Fibroblast of pulmonary artery (primary cell): ENCODE measurements around the gene IMPG2.
A peak's percentile ranks its signal among the peaks of the same experiment; 100 is the strongest.

ENCODE experiments used
- DNase-seq: peaks from one replicate; pipeline ENCODE4 v3.0.0-alpha.2; 2010; ENCODE audit warnings: low read depth
- H3K4me3 ChIP-seq: replicated peaks from 2 replicates; pipeline ENCODE4 v1.5.1; 2011; ENCODE audit warnings: low read depth, mild to moderate bottlenecking, control low read depth, low read length, moderate library complexity
- TF ChIP-seq, protein P1 (sequence below): IDR thresholded peaks from 2 replicates; pipeline ENCODE4 v1.5.1; 2011; ENCODE audit warnings: mild to moderate bottlenecking, control low read depth, low read length, inconsistent platforms; ENCODE audit errors: missing control alignments

IMPG2 gene

DNA sequence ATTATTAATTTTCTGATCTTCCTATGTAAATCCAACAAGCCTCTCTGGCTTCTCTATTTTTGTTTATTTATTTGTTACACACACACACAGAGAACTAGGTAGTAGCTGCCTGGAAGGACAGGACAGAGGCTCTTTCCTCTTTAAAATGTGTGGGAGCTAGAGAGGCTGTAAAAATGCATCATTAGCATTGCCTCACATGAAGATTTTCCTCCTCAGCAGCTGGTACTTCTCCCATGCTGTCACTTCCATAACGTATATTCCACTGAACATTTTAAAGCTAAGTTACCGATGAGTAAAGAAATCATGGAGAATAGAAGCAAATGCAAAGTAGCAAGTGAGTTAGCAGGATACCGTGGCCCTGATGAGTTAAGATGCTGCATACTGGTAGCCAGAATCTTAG, 63.9 kb downstream of the IMPG2 start:
- DNase-seq, result peak; percentile 38
- no peak overlapping the region for H3K4me3 ChIP-seq
- TF ChIP-seq, protein P1, sequence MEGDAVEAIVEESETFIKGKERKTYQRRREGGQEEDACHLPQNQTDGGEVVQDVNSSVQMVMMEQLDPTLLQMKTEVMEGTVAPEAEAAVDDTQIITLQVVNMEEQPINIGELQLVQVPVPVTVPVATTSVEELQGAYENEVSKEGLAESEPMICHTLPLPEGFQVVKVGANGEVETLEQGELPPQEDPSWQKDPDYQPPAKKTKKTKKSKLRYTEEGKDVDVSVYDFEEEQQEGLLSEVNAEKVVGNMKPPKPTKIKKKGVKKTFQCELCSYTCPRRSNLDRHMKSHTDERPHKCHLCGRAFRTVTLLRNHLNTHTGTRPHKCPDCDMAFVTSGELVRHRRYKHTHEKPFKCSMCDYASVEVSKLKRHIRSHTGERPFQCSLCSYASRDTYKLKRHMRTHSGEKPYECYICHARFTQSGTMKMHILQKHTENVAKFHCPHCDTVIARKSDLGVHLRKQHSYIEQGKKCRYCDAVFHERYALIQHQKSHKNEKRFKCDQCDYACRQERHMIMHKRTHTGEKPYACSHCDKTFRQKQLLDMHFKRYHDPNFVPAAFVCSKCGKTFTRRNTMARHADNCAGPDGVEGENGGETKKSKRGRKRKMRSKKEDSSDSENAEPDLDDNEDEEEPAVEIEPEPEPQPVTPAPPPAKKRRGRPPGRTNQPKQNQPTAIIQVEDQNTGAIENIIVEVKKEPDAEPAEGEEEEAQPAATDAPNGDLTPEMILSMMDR, result no peak

DNA sequence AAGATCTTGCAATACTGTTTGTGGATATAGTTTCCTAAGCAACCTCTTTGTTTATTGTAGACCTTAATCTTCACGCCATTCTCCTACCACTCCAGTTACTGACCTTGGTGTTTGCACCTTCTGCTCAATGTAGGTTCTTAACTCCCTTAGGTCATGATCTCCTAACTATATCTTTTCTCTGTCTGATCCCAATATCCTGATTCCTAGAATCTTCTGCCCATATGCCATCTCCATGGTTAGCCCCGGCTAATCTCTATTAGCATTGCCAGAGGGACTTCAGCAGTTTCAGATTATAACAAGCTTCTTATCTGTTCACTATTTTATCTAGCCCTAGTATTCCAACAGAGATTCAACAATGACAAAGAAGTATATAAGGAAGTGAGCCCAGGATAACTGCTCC, 64.9 kb downstream of the IMPG2 start:
- DNase-seq, result no peak
- TF ChIP-seq, protein P1, result no peak
- no peak overlapping the region for H3K4me3 ChIP-seq

DNA sequence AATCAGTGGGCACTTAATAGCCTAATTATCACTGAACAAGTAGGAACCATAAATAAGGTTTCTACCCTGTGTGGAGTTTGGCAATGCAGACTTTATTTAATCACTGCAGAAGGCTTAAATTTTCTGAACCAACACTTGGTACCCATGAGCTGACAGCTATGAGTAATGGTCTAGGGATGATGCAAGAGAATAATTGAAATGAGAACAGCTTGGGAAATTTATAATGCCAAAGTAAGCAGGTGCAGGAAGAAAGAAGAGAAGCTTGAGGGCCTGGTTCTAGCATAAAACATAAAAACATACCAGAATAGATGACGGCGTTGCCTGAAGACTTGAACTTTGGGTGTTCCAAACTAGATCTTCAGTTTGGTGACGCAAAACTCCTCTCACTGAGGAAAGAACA, 67.0 kb downstream of the IMPG2 start:
- no peak overlapping the region for H3K4me3 ChIP-seq
- TF ChIP-seq, protein P1, result no peak
- DNase-seq, result no peak

DNA sequence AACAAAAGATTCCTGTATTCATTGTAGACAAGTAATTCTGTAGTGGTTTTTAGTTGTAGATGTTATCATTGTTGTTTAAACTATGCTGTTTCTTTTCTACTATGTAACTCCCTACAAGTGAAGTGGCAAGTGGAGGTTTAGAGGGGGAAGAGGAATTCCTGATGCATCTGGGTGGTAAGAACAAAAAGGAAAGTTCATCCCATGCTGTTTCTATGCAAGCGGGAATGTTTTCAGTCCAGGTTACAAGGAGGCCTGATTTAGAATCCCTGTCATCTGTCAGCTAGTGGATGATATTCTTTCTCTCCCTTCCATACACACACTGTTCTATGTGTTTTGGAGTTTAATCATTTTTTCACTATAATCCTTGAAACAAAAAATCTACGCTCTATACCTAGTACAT, 67.4 kb downstream of the IMPG2 start:
- DNase-seq, result no peak
- TF ChIP-seq, protein P1, result no peak

DNA sequence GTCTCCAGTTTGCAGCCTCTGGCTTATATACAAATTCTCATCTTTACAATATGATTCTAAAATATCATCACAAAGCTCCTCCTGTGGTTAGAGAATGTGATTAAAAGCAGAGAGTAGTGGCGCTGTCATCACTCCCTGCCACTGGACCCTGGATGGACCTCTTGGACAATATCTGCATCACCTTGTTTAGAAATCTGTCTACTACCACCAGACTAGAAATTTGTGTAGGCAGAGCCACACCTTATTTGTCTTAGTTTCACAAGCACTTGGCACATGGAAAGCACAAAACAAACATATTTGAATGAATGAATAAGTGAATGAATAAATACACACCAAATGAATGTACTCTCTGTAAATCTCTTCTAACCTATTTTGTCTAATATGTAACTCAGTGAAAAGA, 68.1 kb downstream of the IMPG2 start:
- H3K4me3 ChIP-seq, result no peak overlapping the region
- DNase-seq, result no peak
- TF ChIP-seq, protein P1, result no peak

More for the DNA sequence above, 67.4 kb downstream of the IMPG2 start:
- H3K4me3 ChIP-seq, result no peak overlapping the region

DNA sequence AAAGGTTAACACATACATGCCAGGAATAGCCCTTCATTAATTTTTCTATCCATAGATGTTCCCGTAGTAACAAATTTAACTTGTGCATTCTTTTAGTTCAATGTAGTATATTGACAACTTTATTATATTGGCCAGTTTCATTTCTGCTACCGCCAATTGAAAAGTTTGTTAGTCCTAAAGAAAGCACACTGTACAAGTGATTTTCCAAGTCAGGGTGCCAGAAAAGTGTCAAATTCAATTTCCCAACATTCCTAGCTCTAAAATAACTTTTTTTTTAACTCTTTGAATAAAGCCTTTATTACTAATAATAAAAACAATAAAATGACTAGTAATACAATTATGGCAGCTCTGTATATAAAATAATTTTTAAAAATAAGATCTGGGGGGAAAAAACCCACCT, 68.9 kb downstream of the IMPG2 start:
- TF ChIP-seq, protein P1, result no peak
- DNase-seq, result no peak
- H3K4me3 ChIP-seq, result no peak overlapping the region

DNA sequence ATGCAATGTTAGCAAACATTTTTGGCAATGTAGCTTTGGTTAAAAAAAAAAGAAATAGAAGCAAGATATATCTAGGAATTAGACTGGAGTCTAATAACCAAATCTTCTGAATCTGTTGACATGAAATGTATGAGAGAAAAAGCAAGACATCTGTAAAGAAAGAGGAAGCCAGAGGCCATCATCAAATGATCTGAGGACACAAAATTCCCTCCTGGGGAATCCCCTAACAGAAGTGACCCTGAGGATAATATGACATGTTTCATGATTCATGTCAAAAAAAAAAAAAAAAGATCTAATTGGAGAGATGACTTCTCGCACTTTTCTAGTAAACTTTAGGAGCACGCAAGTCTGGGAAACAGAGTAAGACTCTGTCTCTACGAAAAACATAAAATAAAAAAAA, 70.9 kb downstream of the IMPG2 start:
- TF ChIP-seq, protein P1, result no peak
- no peak for DNase-seq
- no peak overlapping the region for H3K4me3 ChIP-seq
